ENCODE data around the gene PRAC2. TPM values are rescaled to one million over a fixed set of nuclear protein-coding genes. Genes with fewer than 3 reads are reported as not detected.

PRAC2 gene
- total RNA-seq, 2 donors from 2014 or later = not detected

- DNase-seq (no peak), ATAC-seq (no peak)
- intact Hi-C loops (cut with DNase I) = loop anchor here (5.0 to 10.0 kb wide), 2 partner anchors 145 to 153 kb away; no protein-coding TSS in a partner anchor
These were observed 6.6 kb downstream of the PRAC2 start for GRCh38 chr17:48729335-48730239.

- intact Hi-C loops (cut with DNase I) = no loop called here
- DNase-seq = no peak
These were observed 7.2 kb downstream of the PRAC2 start for GRCh38 chr17:48730240-48730550.

GRCh38 chr17:48731355-48731754 is 8.4 kb downstream of the PRAC2 start:
- DNase-seq = no peak
- intact Hi-C loops (cut with DNase I) = no loop called here
- ATAC-seq = no peak

More at GRCh38 chr17:48730240-48730550, 7.2 kb downstream of the PRAC2 start:
- ATAC-seq = no peak

- ATAC-seq (no peak), DNase-seq (no peak)
- intact Hi-C loops (cut with DNase I) = no loop called here
These were observed 10.0 kb downstream of the PRAC2 start for GRCh38 chr17:48732688-48733629.

- intact Hi-C loops (cut with DNase I) = no loop called here
- no peak for DNase-seq
- no peak for ATAC-seq
These were observed 10.8 kb downstream of the PRAC2 start for GRCh38 chr17:48733632-48734328.

GRCh38 chr17:48734333-48735061 is 11.5 kb downstream of the PRAC2 start:
- ATAC-seq = no peak
- intact Hi-C loops (cut with DNase I) = no loop called here
- DNase-seq = no peak

- no peak for DNase-seq
- no peak for ATAC-seq
- intact Hi-C loops (cut with DNase I) = no loop called here
These were observed 12.0 kb downstream of the PRAC2 start for GRCh38 chr17:48735062-48735351.

GRCh38 chr17:48737330-48738043 is 14.5 kb downstream of the PRAC2 start:
- peak in 1 of 2 donors; percentile 27 for ATAC-seq
- intact Hi-C loops (cut with DNase I) = no loop called here
- DNase-seq = no peak

GRCh38 chr17:48738424-48738802 is 15.4 kb downstream of the PRAC2 start:
- DNase-seq (no peak), ATAC-seq (no peak)
- intact Hi-C loops (cut with DNase I) = no loop called here

- DNase-seq (no peak), ATAC-seq (no peak)
- intact Hi-C loops (cut with DNase I) = no loop called here
These were observed 16.0 kb downstream of the PRAC2 start for GRCh38 chr17:48738803-48739526.

GRCh38 chr17:48740537-48740936 is 17.6 kb downstream of the PRAC2 start:
- intact Hi-C loops (cut with DNase I) = no loop called here
- no peak for ATAC-seq
- DNase-seq = no peak

GRCh38 chr17:48745381-48746275 is 22.6 kb downstream of the PRAC2 start:
- ATAC-seq = no peak
- no peak for DNase-seq
- intact Hi-C loops (cut with DNase I) = no loop called here

GRCh38 chr17:48746916-48747444 is 24.0 kb downstream of the PRAC2 start:
- intact Hi-C loops (cut with DNase I) = no loop called here
- no peak for DNase-seq
- no peak for ATAC-seq

GRCh38 chr17:48747445-48748363 is 24.7 kb downstream of the PRAC2 start:
- ATAC-seq (no peak), DNase-seq (no peak)
- intact Hi-C loops (cut with DNase I) = no loop called here

GRCh38 chr17:48748718-48749566 is 26.0 kb downstream of the PRAC2 start:
- no peak for ATAC-seq

More at GRCh38 chr17:48748718-48749566, 26.0 kb downstream of the PRAC2 start:
- intact Hi-C loops (cut with DNase I) = no loop called here
- DNase-seq = no peak
